ENCODE results near the gene ALB.

GRCh38 chr4:73451404-73451803, 47.3 kb downstream of the ALB start:
- TF ChIP-seq POLR2AphosphoS5 (IDR thresholded peaks at IDR 0.05; ENCODE audit: low read depth) (no peak), CTCF (IDR thresholded peaks at IDR 0.05; ENCODE audit: insufficient read depth, low read length) (no peak)

All from HL-60 (cell line).